Heart left ventricle (tissue), 16 donors: Measurements from ENCODE around the gene SPTY2D1. TPM values are rescaled to one million over a fixed set of nuclear protein-coding genes. Genes with fewer than 3 reads are reported as not detected.

ENCODE experiments used
- ATAC-seq, 4 donors: fragments of 200-7000 bp; cut with Tn5 transposase; one replicate each; pipeline ENCODE4 v1.9.1; 2020 to 2022; ENCODE audit warnings: moderate library complexity in 4 of 4, mild to moderate bottlenecking in 3 of 4, moderate number of reproducible peaks in 1 of 4
- DNase-seq, 5 donors: peaks; one replicate each; pipeline ENCODE4 v3.0.0-alpha.2; 2020
- H3K27ac ChIP-seq, 12 donors: fragments of 200-600 bp; sonication (generic) in 4 of 12; one replicate each; pipeline versions ENCODE4 v1.5.0 to v1.8.0; 2016 to 2022; ENCODE audit warnings: mild to moderate bottlenecking in 2 of 12
- H3K27me3 ChIP-seq, 9 donors: fragments of 200-600 bp; sonication (generic) in 2 of 9; one replicate each; pipeline versions ENCODE4 v1.5.1 to v1.8.0; 2016 to 2022; ENCODE audit warnings: mild to moderate bottlenecking in 3 of 9
- H3K36me3 ChIP-seq, 9 donors: fragments of 200-600 bp; sonication (generic) in 2 of 9; one replicate each; pipeline versions ENCODE4 v1.5.0 to v1.8.0; 2018 to 2022; ENCODE audit warnings: mild to moderate bottlenecking in 2 of 9
- H3K4me1 ChIP-seq, 12 donors: fragments of 200-600 bp; sonication (generic) in 4 of 12; one replicate each; pipeline versions ENCODE4 v1.5.0 to v1.8.0; 2016 to 2022; ENCODE audit warnings: mild to moderate bottlenecking in 3 of 12
- H3K4me3 ChIP-seq, 12 donors: fragments of 200-600 bp; sonication (generic) in 4 of 12; one replicate each; pipeline versions ENCODE4 v1.5.0 to v1.8.0; 2017 to 2022; ENCODE audit warnings: mild to moderate bottlenecking in 9 of 12, moderate library complexity in 4 of 12
- H3K9me3 ChIP-seq, 12 donors: fragments of 200-600 bp; sonication (generic) in 4 of 12; one replicate each; pipeline versions ENCODE4 v1.5.0 to v1.8.0; 2016 to 2022; ENCODE audit warnings: mild to moderate bottlenecking in 1 of 12
- POLR2A ChIP-seq, 2 donors: fragments of 450-650 bp; IDR thresholded peaks; one replicate each; pipeline ENCODE4 v1.6.1; 2017; ENCODE audit warnings: antibody characterized with exemption in 2 of 2, mild to moderate bottlenecking in 2 of 2, moderate library complexity in 2 of 2
- WGBS, 4 donors: extraction: QIAGEN DNeasy Blood & Tissue Kit in 2 of 4; methylation state at CpG; one replicate each; pipeline versions ENCODE4 v1.1.5 to v1.1.7; 2013 to 2018; 5-methylcytosine and 5-hydroxymethylcytosine counted together
- intact Hi-C, 10 donors: fragments of 100-400 bp; cut with DNase I; formaldehyde crosslinking; loops; one replicate each; pipeline versions ENCODE4 v1.11.1 to v1.14.2; 2022
- polyA plus RNA-seq, 2 donors: library from polyadenylated mRNA; stranded (reverse); fragments of 200-250 nt; gene quantifications; one replicate each; pipeline ENCODE4 v1.2.3, GENCODE V29; 2013
- total RNA-seq, 9 donors: library from RNA; depleted of rRNA in 2 of 9; stranded (reverse); fragments of >200 nt in 2 of 9; fragmentation: NEBNext Ultra II Directional in 3 of 9; extraction: Animal tissue kit (Norgen Biotek cat#: 25700) in 3 of 9; gene quantifications; one replicate each; pipeline versions ENCODE4 v1.1.0 to v1.2.4, GENCODE V29; 2016 to 2023
- TF ChIP-seq, protein P1 (sequence below), 12 donors: fragments of 200-600 bp; sonication (generic) in 4 of 12; IDR thresholded peaks; one replicate each; pipeline versions ENCODE4 v1.5.0 to v1.8.0; 2018 to 2022; ENCODE audit warnings: antibody characterized with exemption in 12 of 12, mild to moderate bottlenecking in 5 of 12
- donor health status: ischemic (EF 13 %, LVEDD 7.1; RV severe dilation, severe dysfunction).
- donor health status: healthy with polysubstance abuse.
- donor health status: DM: no; HTN: yes; CAD: no.
- donor health status: DM: no; HTN: no; CAD: no.
- donor health status: ischemic (EF 25% LVEDD 6.9; RV normal size, moderate dysfunction).
- donor health status: ischemic (EF 25% LVEDD 5.7; RV mildly dilated, moderate dysfunction).
- donor health status: healthy.
- donor health status: DM: yes; HTN: yes; CAD: no.
- donor health status: ischemic (EF 35%, LVEDD 5.7; RV mildly dilated, moderate dysfunction).
- donor health status: nonischemic (EF 11% LVEDD 7.7; RV severe dilation, severe dysfunction).
- donor health status: DM: yes; HTN: yes; CAD: no.
- donor health status: PGD.
- donor health status: ischemic (EF 29% LVEDD 5.4; RV normal size, mild dysfunction).
- donor health status: nonischemic (EF 23%, LVEDD 6.1; RV moderate dilation, normal function).

The SPTY2D1 gene
- total and polyA plus RNA-seq, 11 donors: 1.7 to 13.3 (median 10.8) TPM

DNA sequence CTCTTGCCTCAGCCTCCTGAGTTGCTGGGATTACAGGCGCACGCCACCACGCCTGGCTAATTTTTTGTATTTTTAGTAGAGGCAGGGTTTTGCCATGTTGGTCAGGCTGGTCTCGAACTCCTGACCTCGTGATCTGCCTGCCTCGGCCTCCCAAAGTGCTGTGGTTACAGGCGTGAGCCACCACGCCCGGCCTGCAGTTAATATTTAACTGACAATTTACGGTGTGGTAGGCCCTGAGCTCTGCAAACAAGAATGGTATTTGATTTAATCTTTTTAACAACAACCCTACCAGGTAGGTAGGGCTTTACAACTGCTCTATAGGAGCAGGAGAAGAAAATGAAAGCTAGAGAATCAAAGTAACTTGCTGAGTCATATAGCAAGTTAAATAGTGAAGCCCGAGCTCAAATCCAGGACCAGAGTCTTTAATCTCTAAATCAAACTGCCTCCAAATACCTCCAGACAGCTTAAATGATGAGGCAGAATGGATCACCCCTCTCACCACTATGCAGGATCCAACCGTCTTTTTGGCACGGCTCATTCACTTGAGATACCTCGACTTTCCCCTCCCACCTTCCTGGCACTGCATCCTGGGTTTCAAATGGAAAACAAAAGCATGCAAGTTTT lies 55.1 kb downstream of the SPTY2D1 start:
- WGBS, 4 donors: 84 to 91% (median 89%) methylated on average over 14 of the region's 14 CpGs
- intact Hi-C loops: no loop called here
- no peak overlapping the region for H3K27ac ChIP-seq
- no peak overlapping the region for H3K4me3 ChIP-seq
- DNase-seq: no peak
- H3K9me3 ChIP-seq: no peaks in the 10 kb centered on the region
- H3K4me1 ChIP-seq: peaks cover 0 to 5% (median 0%) of the 10 kb centered on the region in 12 donors
- TF ChIP-seq, protein P1, sequence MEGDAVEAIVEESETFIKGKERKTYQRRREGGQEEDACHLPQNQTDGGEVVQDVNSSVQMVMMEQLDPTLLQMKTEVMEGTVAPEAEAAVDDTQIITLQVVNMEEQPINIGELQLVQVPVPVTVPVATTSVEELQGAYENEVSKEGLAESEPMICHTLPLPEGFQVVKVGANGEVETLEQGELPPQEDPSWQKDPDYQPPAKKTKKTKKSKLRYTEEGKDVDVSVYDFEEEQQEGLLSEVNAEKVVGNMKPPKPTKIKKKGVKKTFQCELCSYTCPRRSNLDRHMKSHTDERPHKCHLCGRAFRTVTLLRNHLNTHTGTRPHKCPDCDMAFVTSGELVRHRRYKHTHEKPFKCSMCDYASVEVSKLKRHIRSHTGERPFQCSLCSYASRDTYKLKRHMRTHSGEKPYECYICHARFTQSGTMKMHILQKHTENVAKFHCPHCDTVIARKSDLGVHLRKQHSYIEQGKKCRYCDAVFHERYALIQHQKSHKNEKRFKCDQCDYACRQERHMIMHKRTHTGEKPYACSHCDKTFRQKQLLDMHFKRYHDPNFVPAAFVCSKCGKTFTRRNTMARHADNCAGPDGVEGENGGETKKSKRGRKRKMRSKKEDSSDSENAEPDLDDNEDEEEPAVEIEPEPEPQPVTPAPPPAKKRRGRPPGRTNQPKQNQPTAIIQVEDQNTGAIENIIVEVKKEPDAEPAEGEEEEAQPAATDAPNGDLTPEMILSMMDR (IDR thresholded peaks at IDR 0.05): no peak
- no peak for TF ChIP-seq POLR2A (IDR thresholded peaks at IDR 0.05)
- no peaks in the 10 kb centered on the region for H3K27me3 ChIP-seq
- H3K36me3 ChIP-seq: peaks cover 0 to 56% (median 49%) of the 10 kb centered on the region in 9 donors
- no peak for ATAC-seq

DNA sequence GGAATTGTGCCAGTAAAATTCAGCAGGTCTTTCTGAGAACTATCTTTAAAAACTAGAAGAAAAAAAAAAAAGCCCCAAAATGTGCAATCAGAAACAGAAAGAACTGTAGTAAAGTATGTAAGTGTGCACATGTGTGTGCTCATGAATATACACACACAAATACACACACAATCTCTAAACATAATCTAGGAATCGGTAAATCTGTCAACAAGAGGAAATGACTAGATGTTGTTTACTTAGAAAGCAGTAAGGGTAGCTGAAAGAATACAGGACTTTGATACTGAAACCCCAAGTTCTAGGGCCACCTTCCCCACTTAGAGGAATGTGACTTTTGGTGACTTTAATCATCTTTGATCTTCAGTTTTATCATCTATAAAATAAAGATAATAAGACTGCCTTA lies 58.8 kb downstream of the SPTY2D1 start:
- H3K27me3 ChIP-seq: no peaks in the 10 kb centered on the region
- H3K9me3 ChIP-seq: no peaks in the 10 kb centered on the region
- DNase-seq (no peak), ATAC-seq (no peak)
- peaks cover 0 to 5% (median 0%) of the 10 kb centered on the region in 12 donors for H3K4me1 ChIP-seq
- intact Hi-C loops: no loop called here
- H3K4me3 ChIP-seq: no peak overlapping the region
- TF ChIP-seq, protein P1 (IDR thresholded peaks at IDR 0.05): no peak
- no peak for TF ChIP-seq POLR2A (IDR thresholded peaks at IDR 0.05)
- H3K27ac ChIP-seq: no peak overlapping the region
- H3K36me3 ChIP-seq: peaks cover 0 to 90% (median 81%) of the 10 kb centered on the region in 9 donors
- WGBS, 4 donors: 66 to 80% (median 75%) methylated on average over 1 of the region's 1 CpG

DNA sequence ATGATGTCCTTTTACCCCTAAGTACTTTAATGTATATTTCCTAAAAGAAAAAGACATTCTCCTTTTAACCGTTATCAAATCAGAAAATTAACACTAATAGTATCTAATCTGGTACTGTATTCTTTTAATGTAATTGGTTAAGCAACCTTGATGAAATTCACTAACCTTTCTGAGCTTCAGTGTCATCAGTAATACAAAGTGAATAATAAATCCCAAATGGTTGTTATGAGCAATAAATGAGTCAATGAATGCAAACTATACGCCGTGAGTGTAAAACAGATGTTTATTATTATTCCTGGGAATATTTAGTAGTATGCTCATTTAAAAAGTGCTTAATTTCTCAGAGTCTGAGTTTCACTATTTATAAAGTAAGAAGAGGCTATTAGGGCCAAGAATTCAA lies 67.1 kb downstream of the SPTY2D1 start:
- intact Hi-C loops: no loop called here
- ATAC-seq: no peak
- 95 to 98% (median 97%) methylated on average over 3 of the region's 3 CpGs for WGBS, 4 donors
- no peak for DNase-seq
- Histone ChIP-seq H3K9me3 (no peaks in the 10 kb centered on the region), H3K36me3 (peaks cover 0 to 99% (median 80%) of the 10 kb centered on the region in 9 donors), H3K4me3 (no peak overlapping the region), H3K27ac (no peak overlapping the region), H3K4me1 (no peaks in the 10 kb centered on the region), H3K27me3 (no peaks in the 10 kb centered on the region)
- TF ChIP-seq POLR2A (IDR thresholded peaks at IDR 0.05): no peak
- TF ChIP-seq, protein P1 (IDR thresholded peaks at IDR 0.05): no peak

DNA sequence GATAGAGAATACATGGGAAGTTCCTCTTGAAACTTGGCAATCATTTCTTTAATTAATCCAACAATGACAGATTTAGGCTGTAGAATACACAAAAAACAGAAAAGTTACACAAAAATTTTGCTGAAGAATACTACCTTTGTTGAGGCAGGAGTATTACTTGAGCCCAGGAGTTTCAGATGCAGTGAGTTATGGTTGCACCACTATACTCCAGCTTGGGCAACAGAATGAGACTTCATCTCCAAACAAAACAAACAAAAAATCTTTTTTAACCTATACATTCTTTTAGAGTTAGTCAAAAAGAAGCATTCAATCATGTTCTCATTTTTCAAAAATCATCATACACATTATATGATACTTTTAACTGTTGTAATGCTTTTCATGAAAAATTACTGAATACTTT lies 67.7 kb downstream of the SPTY2D1 start:
- H3K27ac ChIP-seq: no peak overlapping the region
- no peak for TF ChIP-seq POLR2A (IDR thresholded peaks at IDR 0.05)
- TF ChIP-seq, protein P1 (IDR thresholded peaks at IDR 0.05): no peak
- peaks cover 0 to 99% (median 78%) of the 10 kb centered on the region in 9 donors for H3K36me3 ChIP-seq
- no peaks in the 10 kb centered on the region for H3K9me3 ChIP-seq
- H3K4me1 ChIP-seq: no peaks in the 10 kb centered on the region
- no peak for ATAC-seq
- no peaks in the 10 kb centered on the region for H3K27me3 ChIP-seq
- intact Hi-C loops: no loop called here
- no peak for DNase-seq
- H3K4me3 ChIP-seq: no peak overlapping the region
